ENCODE measurements around the gene ZNHIT2. TPM values are rescaled to one million over a fixed set of nuclear protein-coding genes. Genes with fewer than 3 reads are reported as not detected.
"Not testable (repeated sequence)": the region's sequence is repeated elsewhere in the genome, so short reads cannot be mapped to it uniquely, and the experiment has no call there.

Gene ZNHIT2
- total RNA-seq, 4 donors from 2014 or later, result 7.5 to 24.4 (median 18.0) TPM

- peak overlapping the region; percentile 93 to 95 (median 94) for H3K27ac ChIP-seq (replicated peaks in 1 of 4)
- intact Hi-C loops (cut with DNase I), result no loop called here
- WGBS, result 62% methylated on average over 3 of the region's 3 CpGs
These were observed 3.3 kb upstream of the ZNHIT2 start for GRCh38 chr11:65120831-65121230.

GRCh38 chr11:65119670-65119995 lies 2.1 kb upstream of the ZNHIT2 start:
- Histone ChIP-seq H3K27ac (replicated peaks in 1 of 4) (peak overlapping the region in 1 of 4 donors; percentile 95), H3K27me3 (no peaks in the 10 kb centered on the region), H3K4me1 (peaks cover 42 to 70% (median 56%) of the 10 kb centered on the region in 4 donors), H3K9me3 (no peaks in the 10 kb centered on the region), H3K36me3 (peaks cover 8 to 58% (median 46%) of the 10 kb centered on the region in 4 donors), H3K4me3 (no peak overlapping the region)
- no peak for DNase-seq (ENCODE audit: extremely low spot score)
- no peak for TF ChIP-seq POLR2A (IDR thresholded peaks at IDR 0.05; ENCODE audit: low read depth)
- TF ChIP-seq EP300 (IDR thresholded peaks at IDR 0.05), result no peak
- no peak for TF ChIP-seq CTCF (IDR thresholded peaks at IDR 0.05)
- TF ChIP-seq POLR2AphosphoS5 (IDR thresholded peaks at IDR 0.05), result no peak
- intact Hi-C loops (cut with DNase I), result loop anchor here (5.0 kb wide), 1 partner anchor 197 kb away; the partner anchor contains the start of gene PPP2R5B

More at GRCh38 chr11:65120831-65121230, 3.3 kb upstream of the ZNHIT2 start:
- H3K27me3 ChIP-seq, result no peaks in the 10 kb centered on the region
- H3K4me3 ChIP-seq, result peak overlapping the region; percentile 73 to 91 (median 82)
- no peak for DNase-seq (ENCODE audit: extremely low spot score)
- H3K4me1 ChIP-seq, result peaks cover 42 to 59% (median 52%) of the 10 kb centered on the region in 4 donors
- H3K9me3 ChIP-seq, result no peaks in the 10 kb centered on the region
- no peak for TF ChIP-seq POLR2AphosphoS5 (IDR thresholded peaks at IDR 0.05)
- no peak for TF ChIP-seq POLR2A (IDR thresholded peaks at IDR 0.05; ENCODE audit: low read depth)
- no peak for TF ChIP-seq CTCF (IDR thresholded peaks at IDR 0.05)
- no peak for TF ChIP-seq EP300 (IDR thresholded peaks at IDR 0.05)
- H3K36me3 ChIP-seq, result peaks cover 20 to 59% (median 52%) of the 10 kb centered on the region in 4 donors

GRCh38 chr11:65118891-65119669 lies 1.6 kb upstream of the ZNHIT2 start:
- WGBS, result 88% methylated on average over 18 of the region's 18 CpGs
- peaks cover 5 to 54% (median 42%) of the 10 kb centered on the region in 4 donors for H3K36me3 ChIP-seq

GRCh38 chr11:65118097-65118837 lies 766 bp upstream of the ZNHIT2 start:
- Histone ChIP-seq H3K9me3 (no peaks in the 10 kb centered on the region), H3K27me3 (no peaks in the 10 kb centered on the region), H3K4me1 (peaks cover 48 to 64% (median 52%) of the 10 kb centered on the region in 4 donors), H3K36me3 (peaks cover 5 to 56% (median 42%) of the 10 kb centered on the region in 4 donors), H3K4me3 (no peak overlapping the region), H3K27ac (replicated peaks in 1 of 4) (peak overlapping the region; percentile 71 to 95 (median 82))
- DNase-seq (ENCODE audit: extremely low spot score), result no peak
- intact Hi-C loops (cut with DNase I), result loop anchor here (5.0 kb wide), 1 partner anchor 196 kb away; the partner anchor contains the start of gene PPP2R5B
- 74% methylated on average over 18 of the region's 18 CpGs for WGBS
- TF ChIP-seq CTCF (IDR thresholded peaks at IDR 0.05) (peak in 1 of 3 experiments; percentile 1), POLR2AphosphoS5 (IDR thresholded peaks at IDR 0.05) (no peak), POLR2A (IDR thresholded peaks at IDR 0.05; ENCODE audit: low read depth) (no peak), EP300 (IDR thresholded peaks at IDR 0.05) (no peak)

More at GRCh38 chr11:65118891-65119669, 1.6 kb upstream of the ZNHIT2 start:
- H3K4me1 ChIP-seq, result peaks cover 42 to 69% (median 55%) of the 10 kb centered on the region in 4 donors
- intact Hi-C loops (cut with DNase I), result loop anchor here (5.0 kb wide), 1 partner anchor 197 kb away; the partner anchor contains the start of gene PPP2R5B
- peak overlapping the region; percentile 71 to 95 (median 82) for H3K27ac ChIP-seq (replicated peaks in 1 of 4)
- not testable (repeated sequence) for DNase-seq (ENCODE audit: extremely low spot score); H3K4me3 ChIP-seq; H3K27me3 ChIP-seq; H3K9me3 ChIP-seq
